ENCODE data around the gene SOX1. TPM values are rescaled to one million over a fixed set of nuclear protein-coding genes. Genes with fewer than 3 reads are reported as not detected.

The SOX1 gene
- total RNA-seq, 1 donor: not detected

DNA sequence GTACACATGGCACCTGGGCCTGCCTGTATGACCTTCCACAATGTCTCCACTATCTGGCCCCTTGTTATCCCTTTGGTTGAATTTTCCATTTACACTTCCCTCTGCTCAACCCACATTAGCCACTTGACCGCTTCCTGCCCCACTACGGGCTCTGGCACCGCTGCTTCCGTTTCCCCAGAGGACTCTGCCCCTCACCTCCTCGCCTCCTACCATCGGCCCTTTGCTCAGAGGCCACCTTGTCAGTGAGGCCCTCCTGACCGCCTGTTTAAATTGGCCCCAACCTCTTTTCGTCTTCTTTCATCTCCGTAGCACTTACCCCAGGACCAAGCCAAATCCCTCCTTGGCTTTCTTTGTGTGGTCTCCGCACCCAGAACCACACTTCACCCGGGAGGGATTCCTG is 47.4 kb downstream of the SOX1 start:
- TF ChIP-seq, protein P1, sequence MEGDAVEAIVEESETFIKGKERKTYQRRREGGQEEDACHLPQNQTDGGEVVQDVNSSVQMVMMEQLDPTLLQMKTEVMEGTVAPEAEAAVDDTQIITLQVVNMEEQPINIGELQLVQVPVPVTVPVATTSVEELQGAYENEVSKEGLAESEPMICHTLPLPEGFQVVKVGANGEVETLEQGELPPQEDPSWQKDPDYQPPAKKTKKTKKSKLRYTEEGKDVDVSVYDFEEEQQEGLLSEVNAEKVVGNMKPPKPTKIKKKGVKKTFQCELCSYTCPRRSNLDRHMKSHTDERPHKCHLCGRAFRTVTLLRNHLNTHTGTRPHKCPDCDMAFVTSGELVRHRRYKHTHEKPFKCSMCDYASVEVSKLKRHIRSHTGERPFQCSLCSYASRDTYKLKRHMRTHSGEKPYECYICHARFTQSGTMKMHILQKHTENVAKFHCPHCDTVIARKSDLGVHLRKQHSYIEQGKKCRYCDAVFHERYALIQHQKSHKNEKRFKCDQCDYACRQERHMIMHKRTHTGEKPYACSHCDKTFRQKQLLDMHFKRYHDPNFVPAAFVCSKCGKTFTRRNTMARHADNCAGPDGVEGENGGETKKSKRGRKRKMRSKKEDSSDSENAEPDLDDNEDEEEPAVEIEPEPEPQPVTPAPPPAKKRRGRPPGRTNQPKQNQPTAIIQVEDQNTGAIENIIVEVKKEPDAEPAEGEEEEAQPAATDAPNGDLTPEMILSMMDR (IDR thresholded peaks at IDR 0.05; ENCODE audit: insufficient read depth, low read depth, low read length): no peak
- H3K4me3 ChIP-seq (ENCODE audit: low read depth, low read length): no peak overlapping the region
- DNase-seq (ENCODE audit: low read depth): no peak

- TF ChIP-seq, protein P1 (IDR thresholded peaks at IDR 0.05; ENCODE audit: insufficient read depth, low read depth, low read length): no peak
- no peak for DNase-seq (ENCODE audit: low read depth)
- H3K4me3 ChIP-seq (ENCODE audit: low read depth, low read length): no peak overlapping the region
These were observed 48.6 kb downstream of the SOX1 start for GRCh38 chr13:112115403-112116091.

GRCh38 chr13:112116187-112116950 is 49.4 kb downstream of the SOX1 start:
- no peak overlapping the region for H3K4me3 ChIP-seq (ENCODE audit: low read depth, low read length)
- DNase-seq (ENCODE audit: low read depth): no peak
- TF ChIP-seq, protein P1 (IDR thresholded peaks at IDR 0.05; ENCODE audit: insufficient read depth, low read depth, low read length): no peak

GRCh38 chr13:112117258-112117954 is 50.5 kb downstream of the SOX1 start:
- TF ChIP-seq, protein P1 (IDR thresholded peaks at IDR 0.05; ENCODE audit: insufficient read depth, low read depth, low read length): no peak
- H3K4me3 ChIP-seq (ENCODE audit: low read depth, low read length): no peak overlapping the region
- no peak for DNase-seq (ENCODE audit: low read depth)

DNA sequence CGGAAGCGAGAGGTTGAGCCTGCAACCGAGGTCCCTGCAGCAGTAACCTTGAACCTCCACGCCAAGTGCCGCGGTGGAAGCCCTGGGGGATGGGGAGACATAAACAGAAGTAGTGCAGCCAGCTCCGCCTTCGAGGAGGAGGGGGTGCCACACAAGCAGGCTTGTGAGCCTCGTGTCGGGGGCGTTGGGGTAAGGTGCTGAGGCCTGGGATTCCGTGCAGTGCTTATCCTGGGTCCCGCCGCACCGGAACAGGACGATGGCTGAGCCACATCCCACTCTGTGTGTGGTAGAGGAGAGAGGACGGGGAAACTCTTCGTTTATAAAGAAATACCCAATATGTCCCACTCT is 51.0 kb downstream of the SOX1 start:
- TF ChIP-seq, protein P1 (IDR thresholded peaks at IDR 0.05; ENCODE audit: insufficient read depth, low read depth, low read length): no peak
- no peak overlapping the region for H3K4me3 ChIP-seq (ENCODE audit: low read depth, low read length)
- no peak for DNase-seq (ENCODE audit: low read depth)

DNA sequence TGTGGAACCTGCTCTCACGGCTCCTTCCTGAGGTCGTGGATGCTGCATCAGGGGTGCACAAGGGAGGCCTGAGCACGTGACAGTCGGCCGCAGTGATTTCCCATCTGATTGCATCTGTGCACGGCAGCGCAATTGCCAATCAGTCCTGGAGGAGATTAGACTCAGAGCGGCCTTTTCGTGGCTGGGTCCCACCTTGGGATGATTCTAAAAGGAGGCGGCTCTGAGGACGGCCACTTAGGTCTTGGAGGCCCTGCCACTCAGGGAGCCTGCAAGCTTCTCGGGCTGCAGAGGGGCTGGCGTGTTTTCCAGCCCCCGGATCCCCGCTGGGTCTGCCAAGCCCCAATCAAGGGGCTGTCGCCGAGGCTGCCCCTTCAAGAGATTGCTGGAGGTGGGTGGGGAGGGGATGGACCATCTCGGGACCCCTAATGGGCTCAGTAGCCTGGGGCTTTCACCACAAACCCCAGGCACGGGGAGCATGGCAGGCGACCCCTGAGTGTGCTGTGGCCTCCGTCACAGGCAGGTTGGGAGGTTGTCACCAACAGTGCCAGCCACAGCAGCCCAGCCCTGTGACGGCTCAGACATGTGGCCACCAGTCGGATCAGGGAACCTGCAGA is 51.6 kb downstream of the SOX1 start:
- H3K4me3 ChIP-seq (ENCODE audit: low read depth, low read length): no peak overlapping the region
- TF ChIP-seq, protein P1 (IDR thresholded peaks at IDR 0.05; ENCODE audit: insufficient read depth, low read depth, low read length): no peak
- DNase-seq (ENCODE audit: low read depth): no peak
